ENCODE measurements around the gene MAGI1. TPM values are rescaled to one million over a fixed set of nuclear protein-coding genes. Genes with fewer than 3 reads are reported as not detected.
A peak's percentile ranks its signal among the peaks of the same experiment; 100 is the strongest.

The MAGI1 gene
- polyA plus RNA-seq, 10 donors: 9.5 to 18.3 (median 14.3) TPM

DNA sequence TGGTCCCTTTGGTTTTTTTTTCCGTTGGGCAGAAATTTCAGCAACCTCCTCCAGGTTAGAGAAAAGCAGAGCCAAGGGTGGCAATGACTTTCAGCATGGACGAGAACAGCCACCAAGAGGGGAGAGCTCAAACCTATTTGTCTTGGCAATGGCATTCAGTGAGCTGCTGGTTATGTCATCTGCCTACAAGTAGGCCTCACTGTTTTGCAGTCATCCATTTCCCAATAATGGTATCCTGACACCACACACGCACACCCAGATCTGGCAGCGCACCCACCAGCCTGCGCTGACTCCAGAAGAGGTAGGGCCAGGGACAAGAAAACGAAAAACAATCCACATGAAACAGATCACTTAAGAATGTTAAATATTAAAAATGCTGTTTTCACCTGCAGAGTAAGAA, 92.3 kb downstream of the MAGI1 start:
- peak in 1 of 3 donors; percentile 14 for DNase-seq

DNA sequence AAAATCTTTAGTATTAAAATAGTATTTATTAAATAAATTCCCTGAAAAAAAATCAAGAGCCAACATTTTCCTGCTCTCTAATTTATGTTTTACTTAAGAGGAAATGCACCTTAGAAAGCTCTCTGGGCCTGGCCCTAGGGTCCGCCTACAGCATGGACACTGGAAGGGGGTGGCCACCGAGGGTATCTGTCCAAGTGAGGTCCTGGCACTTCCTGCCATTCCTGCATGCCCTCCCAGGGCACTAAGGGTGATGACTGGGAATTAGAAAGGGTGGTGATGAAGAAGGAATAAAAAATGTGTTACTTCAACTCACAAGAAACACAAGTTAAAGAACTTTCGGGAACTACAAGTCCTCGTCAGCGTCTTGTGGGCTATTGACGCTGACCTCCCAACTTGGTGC, 92.8 kb downstream of the MAGI1 start:
- DNase-seq: no peak

DNA sequence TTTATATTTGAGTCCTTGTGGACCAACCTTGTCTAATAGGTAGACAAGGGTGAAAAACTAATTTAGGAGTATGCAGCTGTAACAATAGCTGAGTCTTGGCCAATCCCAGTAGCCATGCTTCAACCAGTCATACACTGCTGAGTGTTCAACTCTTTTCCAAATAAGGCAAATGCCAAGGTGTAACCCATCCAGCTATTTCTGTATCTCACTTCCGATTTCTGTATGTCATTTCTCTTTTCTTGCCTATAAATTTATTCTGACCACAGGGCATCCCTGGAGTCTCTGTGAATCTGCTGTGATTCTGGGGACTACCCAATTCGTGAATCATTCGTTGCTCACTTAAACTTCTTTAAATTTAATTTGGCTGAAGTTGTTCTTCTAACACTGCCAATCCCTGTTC, 93.2 kb downstream of the MAGI1 start:
- no peak for DNase-seq

DNA sequence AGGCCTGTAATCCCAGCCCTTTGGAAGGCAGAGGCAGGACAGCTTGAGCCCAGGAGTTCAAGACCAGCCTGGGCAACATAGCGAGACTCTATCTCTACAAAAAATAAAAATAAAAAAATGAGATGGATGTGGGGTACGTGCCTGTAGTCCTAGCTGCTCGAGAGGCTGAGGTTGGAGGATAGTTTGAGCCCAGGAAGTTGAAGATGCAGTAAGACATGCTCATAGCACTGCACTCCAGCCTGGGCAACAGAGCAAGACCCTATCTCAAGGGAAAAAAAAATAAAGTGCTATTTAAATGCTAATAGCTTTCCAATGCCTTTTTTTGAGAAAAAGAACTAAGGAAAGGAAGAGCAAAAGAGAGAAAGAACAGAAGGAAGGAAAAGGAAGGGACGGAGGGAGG, 94.5 kb downstream of the MAGI1 start:
- no peak for DNase-seq

DNA sequence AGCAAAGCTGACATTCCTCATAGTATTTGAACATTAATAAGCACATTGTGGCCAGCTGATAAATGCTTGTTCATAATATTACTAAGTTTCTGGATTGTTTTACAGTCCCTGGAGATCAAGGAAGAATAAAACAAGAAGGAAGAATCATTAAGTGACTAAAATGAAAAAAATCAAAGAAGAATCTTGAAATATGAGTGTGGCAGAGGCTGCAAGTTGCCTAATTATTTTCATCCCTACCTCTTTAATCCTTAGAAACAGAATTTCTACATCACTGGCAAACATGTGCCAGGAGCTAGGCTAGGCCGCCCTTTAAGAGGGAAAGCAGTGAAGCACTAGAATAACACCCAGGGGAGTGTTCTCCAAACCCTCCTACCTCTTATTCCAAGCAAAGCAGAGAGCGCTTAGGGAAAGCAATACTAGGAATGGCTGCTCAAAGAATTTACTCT, 98.9 kb downstream of the MAGI1 start:
- DNase-seq: no peak

DNA sequence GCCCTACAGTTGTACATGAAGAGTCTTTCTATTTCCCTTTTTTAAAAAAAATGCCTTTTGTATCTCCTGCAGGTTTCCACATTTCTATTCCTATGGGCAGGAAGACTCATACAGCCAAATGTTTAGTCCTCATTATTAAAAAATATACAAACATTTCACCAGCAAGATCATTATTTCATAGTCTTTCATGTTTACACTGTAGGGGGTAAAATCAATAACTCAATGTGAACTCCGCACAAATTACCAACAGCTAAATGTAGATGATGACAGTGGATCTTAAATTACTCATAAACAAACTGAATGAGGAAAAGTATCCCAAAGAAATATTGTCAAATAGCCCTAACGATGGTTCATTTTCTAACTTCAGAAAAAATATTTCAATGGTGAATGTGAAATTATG, 99.5 kb downstream of the MAGI1 start:
- DNase-seq: no peak

DNA sequence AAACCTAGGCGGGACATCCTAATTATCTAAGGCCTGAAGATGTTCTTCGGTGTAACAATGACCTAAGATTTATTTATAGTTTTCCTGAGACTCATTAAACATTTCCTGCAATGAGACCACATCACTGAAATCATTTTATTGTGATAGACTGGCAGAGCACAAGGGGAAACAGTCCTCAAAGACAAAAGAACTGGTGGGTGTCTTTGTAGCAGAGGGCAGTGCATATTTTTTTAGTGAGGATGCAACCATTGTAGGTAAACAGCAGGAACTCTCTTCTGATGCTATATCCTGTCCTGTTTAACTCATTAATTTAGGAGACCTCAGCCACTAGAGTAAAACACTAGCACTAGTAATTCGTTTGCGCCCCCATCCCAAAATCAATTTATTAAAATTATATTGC, 100.0 kb downstream of the MAGI1 start:
- no peak for DNase-seq

DNA sequence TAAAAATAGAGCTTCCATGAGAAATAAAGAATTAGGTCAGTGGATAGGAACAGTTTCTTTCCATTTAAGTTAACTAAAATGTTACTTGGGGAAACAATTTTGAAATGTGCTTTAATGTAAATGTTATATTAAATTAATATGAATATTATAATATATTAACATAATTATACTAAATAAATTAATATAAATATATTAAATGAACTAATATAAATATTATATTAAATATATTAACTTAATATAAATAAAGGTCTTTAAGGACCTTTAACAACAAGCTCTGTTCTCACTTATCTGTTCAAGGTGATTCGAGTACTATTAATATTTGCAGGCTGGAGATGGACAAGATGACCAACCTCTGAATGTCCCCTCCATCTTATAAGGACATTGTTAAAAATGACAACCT, 100.6 kb downstream of the MAGI1 start:
- no peak for DNase-seq

DNA sequence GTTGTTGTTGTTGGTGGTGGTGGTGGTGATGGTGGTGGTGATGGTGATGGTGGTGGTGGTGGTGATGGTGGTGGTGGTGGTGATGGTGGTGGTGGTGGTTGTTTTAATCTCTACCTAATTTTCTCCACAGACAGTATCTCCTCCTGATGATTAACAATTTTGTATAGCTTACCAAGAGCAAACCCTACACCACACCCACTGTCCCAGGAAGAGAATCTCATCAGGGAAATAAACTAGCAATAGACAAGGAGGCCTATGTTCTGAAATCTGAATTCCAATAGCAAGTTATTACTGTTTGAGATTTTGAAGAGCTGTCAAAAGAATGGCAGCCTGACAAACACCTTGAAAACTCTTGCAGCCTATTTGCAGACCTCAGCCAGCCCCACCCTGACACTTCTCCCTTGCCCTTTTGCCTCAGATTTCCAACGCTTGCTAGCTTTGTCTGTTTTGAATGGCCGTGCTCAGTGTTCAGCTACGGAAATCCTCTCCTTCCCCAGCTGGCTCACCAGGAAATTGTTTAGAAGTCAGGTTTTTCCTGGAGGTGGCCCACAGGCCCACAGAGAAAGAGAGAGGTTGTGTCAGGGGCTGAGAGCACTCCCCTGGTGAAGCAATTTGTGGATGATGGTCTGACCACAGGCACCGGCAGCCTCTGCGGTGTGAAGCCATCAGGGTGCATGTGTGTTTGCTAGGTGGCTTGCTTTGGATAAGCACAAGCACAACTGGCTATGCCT, 101.6 kb downstream of the MAGI1 start:
- DNase-seq: no peak

DNA sequence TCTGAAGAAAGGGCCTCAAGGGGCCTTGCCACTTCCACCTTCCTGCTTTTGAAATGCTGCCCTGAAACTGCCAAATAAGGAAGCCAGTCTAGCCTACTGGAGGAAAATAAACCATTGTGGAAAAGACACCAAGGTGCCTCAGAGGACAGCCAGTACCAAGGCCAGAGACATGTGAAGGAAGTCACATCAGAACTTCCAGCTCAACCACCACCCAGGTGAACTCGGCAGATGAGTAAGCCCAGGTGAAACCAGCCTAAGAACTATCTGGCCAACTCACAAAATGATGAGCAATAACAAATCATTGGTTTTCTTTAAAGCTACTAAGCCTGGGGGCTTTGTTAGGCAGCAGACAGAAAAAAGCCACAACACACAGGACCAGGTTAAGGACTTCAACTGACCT, 103.0 kb downstream of the MAGI1 start:
- DNase-seq: no peak

DNA sequence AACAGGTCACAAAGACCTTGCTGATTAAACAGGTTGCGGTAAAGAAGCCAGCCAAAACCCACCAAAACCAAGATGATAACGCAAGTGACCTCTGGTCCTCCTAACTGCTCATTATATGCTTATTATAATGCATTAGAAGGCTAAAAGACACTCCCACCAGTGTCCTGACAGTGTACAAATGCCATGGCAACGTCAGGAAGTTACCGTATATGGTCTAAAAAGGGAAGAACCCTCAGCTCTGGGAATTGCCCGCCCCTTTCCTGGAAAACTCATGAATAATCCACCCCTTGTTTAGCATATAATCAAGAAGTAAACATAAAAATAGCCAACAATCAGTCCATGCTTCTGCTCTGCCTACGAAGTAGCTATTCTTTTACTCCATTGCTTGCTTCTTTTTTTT, 108.1 kb downstream of the MAGI1 start:
- no peak for DNase-seq

DNA sequence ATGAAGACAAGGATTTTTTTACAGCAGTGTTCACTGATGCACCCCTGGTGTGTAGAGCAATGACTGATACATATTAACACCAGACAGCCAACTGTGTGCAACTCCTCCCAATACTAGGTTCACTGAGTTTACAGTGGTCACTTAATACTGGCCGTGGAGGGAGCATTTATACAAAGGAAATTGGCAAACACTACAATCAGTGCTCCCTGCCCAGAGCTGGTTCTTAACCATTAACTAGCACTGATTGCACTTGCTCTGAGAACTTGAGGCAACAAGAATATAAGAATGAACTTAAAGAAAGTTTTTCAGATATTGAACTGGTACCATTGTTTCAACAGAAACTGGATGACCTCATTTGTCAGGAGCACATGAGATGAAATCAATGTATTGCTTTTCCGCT, 110.6 kb downstream of the MAGI1 start:
- no peak for DNase-seq

DNA sequence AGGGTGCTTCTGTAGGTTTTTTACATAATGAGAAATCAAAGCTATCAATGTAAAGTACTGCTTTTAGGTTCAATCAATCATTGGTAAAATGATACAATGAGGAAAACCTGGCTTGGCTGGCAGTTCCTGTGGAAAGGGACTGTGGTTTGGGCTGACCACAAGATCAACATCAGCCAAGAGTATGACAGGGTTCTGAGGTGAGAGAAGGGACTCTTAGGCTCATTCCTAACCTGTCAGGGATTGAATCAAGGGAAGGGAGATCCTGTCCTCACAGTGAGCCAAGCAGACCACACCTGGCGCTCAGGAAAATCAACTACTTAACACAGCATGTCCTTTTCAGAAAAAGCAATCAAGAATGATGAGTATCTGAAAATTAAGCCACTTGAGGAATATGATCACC, 111.1 kb downstream of the MAGI1 start:
- DNase-seq: no peak

DNA sequence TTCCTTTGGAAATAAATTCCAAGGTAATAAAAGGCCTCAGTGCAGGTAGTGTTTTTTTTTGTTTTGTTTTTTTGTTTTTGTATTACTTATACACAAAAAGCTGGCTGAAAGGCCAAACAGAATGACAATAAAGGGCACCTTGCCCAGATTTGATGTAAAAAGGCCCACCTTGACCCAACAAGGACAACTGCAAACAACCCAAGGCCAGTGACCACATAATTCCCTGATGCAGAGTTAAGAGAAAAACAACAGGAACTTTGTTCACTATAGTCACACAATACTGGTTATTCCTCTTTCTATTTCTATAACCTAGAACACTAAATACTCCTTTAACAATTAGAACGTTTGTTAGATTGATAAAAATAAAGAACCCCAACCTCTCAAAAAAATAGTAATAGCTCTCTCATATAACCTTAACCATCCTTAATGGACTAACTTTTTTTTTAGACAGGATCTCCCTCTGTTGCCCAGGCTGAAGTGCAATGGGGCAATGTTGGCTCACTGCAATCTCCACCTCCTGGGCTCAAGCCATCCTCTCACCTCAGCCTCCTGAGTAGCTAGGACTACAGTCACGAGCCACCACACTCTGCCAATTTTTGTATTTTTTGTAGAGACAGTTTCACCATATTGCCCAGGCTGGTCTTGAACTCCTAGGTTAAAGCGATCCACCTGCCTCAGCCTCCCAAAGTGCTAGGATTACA, 113.3 kb downstream of the MAGI1 start:
- no peak for DNase-seq

DNA sequence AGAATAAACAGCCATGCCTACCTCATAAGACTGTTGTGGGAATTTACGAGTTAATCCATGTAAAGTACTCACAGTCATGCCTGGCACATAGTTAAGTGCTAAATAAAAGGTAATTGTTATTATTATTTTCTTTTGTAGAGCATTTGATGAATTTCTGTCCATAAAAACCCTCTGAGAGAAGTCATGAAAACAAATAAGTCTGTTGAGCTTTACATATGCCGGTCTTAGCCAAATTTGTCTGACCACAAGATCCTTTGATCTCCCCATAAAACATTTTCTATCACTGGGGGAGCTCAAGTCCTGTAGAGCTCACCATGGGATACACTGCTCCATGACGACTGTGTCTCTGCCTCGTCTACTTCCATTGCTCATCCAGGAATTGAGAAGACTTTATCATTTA, 114.0 kb downstream of the MAGI1 start:
- DNase-seq: no peak

DNA sequence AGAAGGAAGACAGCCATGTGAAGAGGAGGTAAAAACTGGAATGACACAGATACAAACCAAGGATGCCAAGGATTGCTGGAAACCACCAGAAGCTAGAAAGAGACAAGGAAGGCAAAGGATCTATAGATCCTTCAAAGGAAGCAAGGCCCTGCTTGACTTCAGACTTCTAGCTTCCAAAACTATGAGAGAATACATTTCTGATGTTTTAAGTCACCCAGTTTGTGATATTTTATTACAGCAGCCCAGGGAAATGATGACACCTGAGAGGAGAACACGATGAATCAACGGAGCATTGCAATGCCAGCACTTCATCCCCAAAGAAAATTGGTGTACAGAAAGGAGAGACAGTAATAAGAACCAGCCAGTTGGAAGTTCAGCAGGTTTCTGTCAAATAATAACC, 116.3 kb downstream of the MAGI1 start:
- no peak for DNase-seq

DNA sequence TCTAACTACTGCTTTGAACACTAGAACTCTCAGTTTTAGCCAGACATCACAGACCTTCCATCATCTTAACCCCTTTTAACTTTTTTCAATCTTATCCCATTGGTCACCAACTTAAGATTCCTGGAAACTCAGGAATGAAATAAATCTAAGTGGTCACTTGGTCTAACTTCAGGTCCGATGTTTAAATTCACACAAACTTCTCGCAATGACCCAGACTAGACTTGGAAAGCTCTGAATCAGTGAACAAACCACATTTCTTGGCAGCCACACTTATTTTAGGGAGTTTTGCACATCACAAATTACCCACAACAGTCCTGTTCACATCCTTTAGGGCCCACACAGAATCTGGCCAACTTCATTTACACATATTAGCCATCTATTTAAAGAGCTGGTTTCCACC, 118.9 kb downstream of the MAGI1 start:
- no peak for DNase-seq

DNA sequence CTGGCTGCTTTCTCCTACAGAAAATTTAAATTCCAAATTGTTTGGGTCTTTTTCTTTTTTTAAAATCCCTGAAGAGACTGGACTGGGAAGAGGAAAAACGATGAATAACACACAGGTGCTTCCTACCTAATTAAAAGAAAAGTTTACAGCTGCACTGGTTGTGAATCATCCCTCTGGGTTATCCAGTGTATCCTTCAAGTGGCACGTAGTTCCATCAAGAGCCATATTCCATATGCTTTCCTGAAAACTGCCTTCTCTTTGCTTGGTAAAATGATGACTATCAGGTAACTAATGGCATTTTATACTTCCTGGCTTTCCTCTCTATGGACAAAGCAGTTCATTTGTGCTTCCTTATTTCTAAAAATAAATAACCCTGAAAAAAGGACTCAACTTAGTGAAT, 123.2 kb downstream of the MAGI1 start:
- peak in 1 of 3 donors; percentile 20 for DNase-seq

DNA sequence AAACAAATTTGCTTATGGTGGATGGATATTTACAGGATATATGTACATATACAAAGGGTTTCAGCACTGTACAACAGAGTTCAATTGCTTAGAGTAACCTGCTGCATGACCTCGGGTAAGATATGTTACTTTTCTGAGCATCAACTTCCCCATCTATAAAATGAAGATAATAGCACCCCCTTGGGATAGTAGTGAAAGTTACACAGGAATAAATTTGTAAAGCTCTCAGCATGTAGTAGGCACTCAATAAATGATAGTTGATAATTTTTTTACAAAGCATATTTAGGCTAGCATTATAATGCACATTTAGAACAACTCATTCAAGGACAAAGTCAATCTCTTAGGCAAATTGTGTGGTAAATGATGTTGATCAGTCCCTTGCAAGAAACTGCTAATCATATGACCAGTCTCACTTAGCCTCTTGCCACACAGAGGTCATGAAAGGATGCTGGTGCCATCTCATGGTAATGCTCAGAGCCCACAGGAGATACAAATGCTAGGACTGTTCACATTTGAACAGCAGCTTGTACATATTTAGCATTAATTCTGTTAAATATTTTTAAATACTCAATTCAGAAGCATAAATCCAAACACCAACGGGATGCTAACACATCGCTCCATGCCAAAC, 123.9 kb downstream of the MAGI1 start:
- no peak for DNase-seq

DNA sequence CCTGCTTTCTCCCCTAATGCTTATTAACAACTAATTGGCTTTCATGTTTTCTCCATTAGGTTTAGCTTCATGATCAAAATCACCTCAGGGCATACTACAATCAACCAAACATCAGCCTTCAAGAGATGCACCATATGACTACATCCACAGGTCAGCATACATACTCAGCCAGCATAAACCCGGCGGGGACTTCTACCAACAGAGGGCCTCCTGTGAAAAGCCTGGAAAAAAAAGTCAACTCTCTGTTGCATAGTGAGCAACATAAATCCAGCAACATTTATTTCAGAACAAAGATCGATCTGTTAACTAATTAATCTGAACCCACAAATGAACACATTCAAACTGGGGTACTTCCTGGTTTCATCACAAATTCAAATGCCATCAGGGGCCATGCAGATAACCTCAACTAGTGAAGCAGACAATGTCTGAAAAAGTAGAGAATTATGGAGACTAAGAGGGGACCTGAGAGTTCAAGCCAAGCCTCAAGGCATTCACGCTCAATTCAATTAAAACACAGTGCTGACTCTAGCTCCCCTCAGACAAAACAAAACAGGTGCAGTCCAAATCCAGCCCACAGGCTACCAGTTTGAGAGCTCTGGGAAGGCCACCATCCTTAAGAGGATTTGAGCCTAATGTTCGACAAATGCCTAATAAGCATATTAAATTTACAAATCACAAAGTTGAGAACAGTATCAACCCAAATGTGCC, 124.5 kb downstream of the MAGI1 start:
- DNase-seq: no peak

DNA sequence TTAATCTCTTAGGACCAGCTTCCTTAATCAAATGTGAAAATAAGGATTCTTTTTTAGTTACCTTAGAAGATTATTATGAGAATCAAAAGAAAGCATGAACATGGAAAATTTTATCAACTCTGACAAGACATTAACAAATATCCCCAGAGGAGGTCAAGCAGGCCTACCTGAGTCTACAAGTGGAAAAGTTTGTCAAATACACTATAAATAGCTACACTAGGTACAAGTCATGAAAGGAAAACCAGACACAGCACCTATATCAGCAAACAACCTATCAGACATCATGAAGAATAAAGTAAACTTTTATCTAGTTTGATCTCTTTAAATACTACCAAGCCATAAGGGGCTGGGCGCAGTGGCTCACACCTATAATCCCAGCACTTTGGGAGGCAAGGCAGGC, 126.1 kb downstream of the MAGI1 start:
- DNase-seq: no peak

DNA sequence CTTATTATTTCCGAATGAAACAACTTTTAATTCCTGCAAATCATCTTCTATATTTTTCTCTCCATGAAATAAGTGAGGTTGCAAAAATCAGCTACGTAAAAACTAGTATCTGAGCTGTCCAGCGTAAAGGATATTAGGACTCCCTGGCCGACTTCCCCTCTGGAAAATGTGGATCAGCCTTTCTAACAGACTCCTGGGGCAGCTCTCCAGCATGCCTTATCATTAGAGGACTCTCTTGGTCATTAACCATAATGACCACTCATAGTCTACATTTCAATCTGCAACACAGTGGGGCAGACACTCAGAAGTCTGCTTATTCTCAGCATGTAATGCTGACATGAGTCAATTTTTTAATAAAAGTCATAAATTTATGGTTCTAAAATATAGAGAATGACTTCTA, 130.1 kb downstream of the MAGI1 start:
- no peak for DNase-seq

Data from muscle of back (tissue), 11 donors.